ENCODE measurements around the gene ARL15. TPM values are rescaled to one million over a fixed set of nuclear protein-coding genes. Genes with fewer than 3 reads are reported as not detected.
A peak's percentile ranks its signal among the peaks of the same experiment; 100 is the strongest.

Gene ARL15
- total and polyA plus RNA-seq, 9 of the 15 experiments (the other 6 are each of a cell fraction or from before 2014, with no cell fraction given): 18.5 to 80.4 (median 57.0) TPM

- TF ChIP-seq DEAF1 (CRISPR knock-in tag; IDR thresholded peaks at IDR 0.05) (no peak), CCNT2 (IDR thresholded peaks at IDR 0.05; ENCODE audit: borderline replicate concordance, extremely low read depth, insufficient read length, low read depth, low read length) (no peak), MTA2 (IDR thresholded peaks at IDR 0.05; ENCODE audit: low read depth) (peak; percentile 69; the same call in 1 of the 2 replicates), ZNF324 (CRISPR knock-in tag; IDR thresholded peaks at IDR 0.05) (no peak), RBFOX2 (IDR thresholded peaks at IDR 0.05; ENCODE audit: low read depth, low read length) (no peak), PTBP1 (IDR thresholded peaks at IDR 0.05; ENCODE audit: low read depth, low read length) (no peak), SETDB1 (IDR thresholded peaks at IDR 0.05; ENCODE audit: low read length) (no peak), NBN (IDR thresholded peaks at IDR 0.05; ENCODE audit: low read depth) (0 out of 2 replicates have a peak, but pooled peaks have one; percentile 38), TBP (optimal IDR thresholded peaks at IDR 0.05; ENCODE audit: low read depth, low read length) (no peak), ZNF184 (CRISPR knock-in tag; IDR thresholded peaks at IDR 0.05) (no peak), GTF2B (IDR thresholded peaks at IDR 0.05; ENCODE audit: extremely low read depth, insufficient read length) (no peak), NFIC (IDR thresholded peaks at IDR 0.05) (peak; percentile 6; the same call in 1 of the 2 replicates), FOXM1 (IDR thresholded peaks at IDR 0.05; ENCODE audit: low read depth) (peak; percentile 37; the same call in 1 of the 2 replicates), FOXM1 (CRISPR knock-in tag; IDR thresholded peaks at IDR 0.05; ENCODE audit: low read depth) (no peak), MCM7 (IDR thresholded peaks at IDR 0.05) (no peak), GMEB1 (CRISPR knock-in tag; IDR thresholded peaks at IDR 0.05) (no peak), EP300 (IDR thresholded peaks at IDR 0.05; ENCODE audit: low read length) (peak; percentile 62), ETV6 (IDR thresholded peaks at IDR 0.05; ENCODE audit: borderline replicate concordance in 1 of 2, low read depth in 2 of 2, low read length in 1 of 2) (no peak), ETV6 (CRISPR knock-in tag; IDR thresholded peaks at IDR 0.05; ENCODE audit: borderline replicate concordance) (no peak), ZBTB5 (IDR thresholded peaks at IDR 0.05) (no peak), NONO (IDR thresholded peaks at IDR 0.05; ENCODE audit: low read depth in 2 of 2, low read length in 1 of 2) (no peak)
- TF ChIP-seq, protein P1, sequence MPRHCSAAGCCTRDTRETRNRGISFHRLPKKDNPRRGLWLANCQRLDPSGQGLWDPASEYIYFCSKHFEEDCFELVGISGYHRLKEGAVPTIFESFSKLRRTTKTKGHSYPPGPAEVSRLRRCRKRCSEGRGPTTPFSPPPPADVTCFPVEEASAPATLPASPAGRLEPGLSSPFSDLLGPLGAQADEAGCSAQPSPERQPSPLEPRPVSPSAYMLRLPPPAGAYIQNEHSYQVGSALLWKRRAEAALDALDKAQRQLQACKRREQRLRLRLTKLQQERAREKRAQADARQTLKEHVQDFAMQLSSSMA (CRISPR knock-in tag; IDR thresholded peaks at IDR 0.05): no peak
Observed at GRCh38 chr5:54278036-54278830, 32.1 kb downstream of the ARL15 start (continued).

Data from K562 (cell line).